HEK293 (cell line): ENCODE measurements around the gene CREM.

ENCODE experiments used
- CTCF ChIA-PET: fragments of 350-600 bp; formaldehyde crosslinking; extraction: SDS; loops from one replicate; lab custom pipeline; 2021; ENCODE audit warnings: antibody characterized with exemption; lab: Yijun Ruan, JAX
- POLR2A ChIA-PET: fragments of 300-600 bp; formaldehyde crosslinking; extraction: SDS; loops from one replicate; lab custom pipeline; 2020; ENCODE audit warnings: antibody characterized with exemption, inconsistent platforms; lab: Yijun Ruan, JAX
- H3K27ac ChIP-seq: fragments of 200-500 bp; sonication (Bioruptor generic); 2 replicates; pipeline ENCODE4 v1.5.1; 2014; ENCODE audit warnings: low read depth, low read length, control low read depth, inconsistent platforms; ENCODE audit errors: extremely low read depth
- H3K36me3 ChIP-seq, 2 experiments: fragments of 200-500 bp in 1 of 2; sonication (Bioruptor generic) in 1 of 2; 1 replicate in 1 of 2; 2 replicates in 1 of 2; pipeline ENCODE4 v1.5.1; 2014 to 2017; ENCODE audit warnings: inconsistent platforms in 2 of 2, low read length in 2 of 2; ENCODE audit not compliant: control insufficient read depth in 2 of 2, insufficient read depth in 1 of 2
- H3K4me1 ChIP-seq: fragments of 200-500 bp; sonication (Bioruptor generic); 2 replicates; pipeline ENCODE4 v1.5.1; 2014; ENCODE audit warnings: mild to moderate bottlenecking, low read length, inconsistent platforms; ENCODE audit not compliant: control insufficient read depth, insufficient read depth
- H3K4me3 ChIP-seq: 2 replicates; pipeline ENCODE4 v1.5.1; 2011; ENCODE audit warnings: low read depth, mild to moderate bottlenecking, control low read depth, low read length, moderate library complexity
- H3K9me3 ChIP-seq: fragments of 200-500 bp; sonication (Bioruptor generic); 2 replicates; pipeline ENCODE4 v1.5.1; 2014; ENCODE audit warnings: low read depth, low read length, inconsistent platforms; ENCODE audit not compliant: control insufficient read depth, insufficient read depth
- CTCF ChIP-seq: fragments of 450-650 bp; formaldehyde crosslinking; IDR thresholded peaks from 2 replicates; pipeline ENCODE4 v1.5.1; 2016; ENCODE audit warnings: missing biosample characterization, missing genetic modification characterization
- ELK4 ChIP-seq: IDR thresholded peaks from 2 replicates; pipeline ENCODE4 v1.6.1; 2011; ENCODE audit warnings: mild to moderate bottlenecking, low read depth, low read length, borderline replicate concordance
- GFI1B ChIP-seq: fragments of 450-650 bp; formaldehyde crosslinking; IDR thresholded peaks from 2 replicates; pipeline ENCODE4 v1.5.1; 2016; ENCODE audit warnings: missing biosample characterization, missing genetic modification characterization
- KLF10 ChIP-seq: fragments of 450-650 bp; IDR thresholded peaks from 2 replicates; pipeline ENCODE4 v1.5.1; 2018; ENCODE audit warnings: missing biosample characterization, mild to moderate bottlenecking, missing genetic modification characterization
- MYNN ChIP-seq: fragments of 450-650 bp; formaldehyde crosslinking; IDR thresholded peaks from 2 replicates; pipeline ENCODE4 v1.5.1; 2016; ENCODE audit warnings: missing biosample characterization, missing genetic modification characterization, borderline replicate concordance
- MZF1 ChIP-seq: fragments of 450-650 bp; formaldehyde crosslinking; IDR thresholded peaks from 2 replicates; pipeline ENCODE4 v1.5.1; 2017; ENCODE audit warnings: missing biosample characterization, missing genetic modification characterization, borderline replicate concordance
- PATZ1 ChIP-seq: fragments of 450-650 bp; formaldehyde crosslinking; IDR thresholded peaks from 2 replicates; pipeline ENCODE4 v1.5.1; 2016; ENCODE audit warnings: missing biosample characterization, missing genetic modification characterization
- PRDM10 ChIP-seq: fragments of 450-650 bp; formaldehyde crosslinking; IDR thresholded peaks from 2 replicates; pipeline ENCODE4 v1.5.1; 2016; ENCODE audit warnings: missing biosample characterization, missing genetic modification characterization
- REPIN1 ChIP-seq: fragments of 450-650 bp; formaldehyde crosslinking; IDR thresholded peaks from 2 replicates; pipeline ENCODE4 v1.5.1; 2017; ENCODE audit warnings: missing biosample characterization, missing genetic modification characterization, low read depth
- ZBTB7A ChIP-seq: fragments of 450-650 bp; formaldehyde crosslinking; IDR thresholded peaks from 2 replicates; pipeline ENCODE4 v1.5.1; 2016; ENCODE audit warnings: low read depth, missing biosample characterization, missing genetic modification characterization
- ZFP3 ChIP-seq: fragments of 450-650 bp; formaldehyde crosslinking; IDR thresholded peaks from 2 replicates; pipeline ENCODE4 v1.5.1; 2016; ENCODE audit warnings: low read depth, missing biosample characterization, missing genetic modification characterization
- ZFP37 ChIP-seq: fragments of 450-650 bp; formaldehyde crosslinking; IDR thresholded peaks from 2 replicates; pipeline ENCODE4 v1.5.1; 2016; ENCODE audit warnings: missing biosample characterization, missing genetic modification characterization
- ZNF140 ChIP-seq: fragments of 450-650 bp; formaldehyde crosslinking; IDR thresholded peaks from 2 replicates; pipeline ENCODE4 v1.5.1; 2016; ENCODE audit warnings: missing biosample characterization, missing genetic modification characterization
- ZNF157 ChIP-seq: fragments of 450-650 bp; formaldehyde crosslinking; IDR thresholded peaks from 2 replicates; pipeline ENCODE4 v1.5.1; 2016; ENCODE audit warnings: missing biosample characterization, missing genetic modification characterization
- ZNF19 ChIP-seq: fragments of 450-650 bp; formaldehyde crosslinking; IDR thresholded peaks from 2 replicates; pipeline ENCODE4; 2016; ENCODE audit warnings: missing biosample characterization, missing genetic modification characterization, low read depth
- ZNF211 ChIP-seq: fragments of 450-650 bp; formaldehyde crosslinking; IDR thresholded peaks from 2 replicates; pipeline ENCODE4 v1.5.1; 2016; ENCODE audit warnings: low read depth, missing biosample characterization, missing genetic modification characterization
- ZNF221 ChIP-seq: fragments of 450-650 bp; formaldehyde crosslinking; IDR thresholded peaks from 2 replicates; pipeline ENCODE4 v1.5.1; 2017; ENCODE audit warnings: missing biosample characterization, missing genetic modification characterization, borderline replicate concordance
- ZNF26 ChIP-seq: fragments of 450-650 bp; formaldehyde crosslinking; IDR thresholded peaks from 2 replicates; pipeline ENCODE4 v1.5.1; 2016; ENCODE audit warnings: missing biosample characterization, missing genetic modification characterization
- ZNF311 ChIP-seq: fragments of 450-650 bp; formaldehyde crosslinking; IDR thresholded peaks from 2 replicates; pipeline ENCODE4 v1.5.1; 2017; ENCODE audit warnings: missing biosample characterization, missing genetic modification characterization, borderline replicate concordance
- ZNF324 ChIP-seq: fragments of 450-650 bp; formaldehyde crosslinking; IDR thresholded peaks from 2 replicates; pipeline ENCODE4 v1.5.1; 2016; ENCODE audit warnings: missing biosample characterization, missing genetic modification characterization
- ZNF341 ChIP-seq: fragments of 450-650 bp; formaldehyde crosslinking; IDR thresholded peaks from 2 replicates; pipeline ENCODE4; 2016; ENCODE audit warnings: low read depth, missing biosample characterization, missing genetic modification characterization
- ZNF521 ChIP-seq: fragments of 450-650 bp; formaldehyde crosslinking; IDR thresholded peaks from 2 replicates; pipeline ENCODE4 v1.5.1; 2017; ENCODE audit warnings: missing biosample characterization, mild to moderate bottlenecking, missing genetic modification characterization
- ZNF623 ChIP-seq: fragments of 450-650 bp; formaldehyde crosslinking; IDR thresholded peaks from 2 replicates; pipeline ENCODE4 v1.5.1; 2016; ENCODE audit warnings: missing biosample characterization, missing genetic modification characterization
- ZNF645 ChIP-seq: fragments of 450-650 bp; formaldehyde crosslinking; IDR thresholded peaks from 2 replicates; pipeline ENCODE4; 2016; ENCODE audit warnings: missing biosample characterization, missing genetic modification characterization
- ZNF660 ChIP-seq: fragments of 450-650 bp; IDR thresholded peaks from 2 replicates; pipeline ENCODE4 v1.5.1; 2018; ENCODE audit warnings: missing biosample characterization, mild to moderate bottlenecking, missing genetic modification characterization

CREM gene

GRCh38 chr10:35153716-35154115 lies 27.1 kb downstream of the CREM start:
- Histone ChIP-seq H3K4me3 (no peak overlapping the region), H3K4me1 (peaks cover 10% of the 10 kb centered on the region), H3K9me3 (no peaks in the 10 kb centered on the region), H3K27ac (no peak overlapping the region), H3K36me3 (no peaks in the 10 kb centered on the region)
- TF ChIP-seq ZNF623 (no peak), ZFP3 (tag by site-specific recombination) (no peak), MYNN (tag by site-specific recombination) (no peak), ZNF341 (no peak), ZNF19 (tag by site-specific recombination) (no peak), ZFP37 (no peak), ZBTB7A (tag by site-specific recombination) (no peak), KLF10 (no peak), MZF1 (tag by site-specific recombination) (no peak), REPIN1 (tag by site-specific recombination) (no peak)
- CTCF ChIA-PET: interaction anchor here (0.8 to 1.1 kb wide), 2 partner anchors 42 to 589 kb away, joined by 3 read pairs; no protein-coding TSS in a partner anchor
- POLR2A ChIA-PET: no interaction called here

- no peak overlapping the region for H3K27ac ChIP-seq
- ChIA-PET CTCF (interaction anchor here (1.0 to 1.3 kb wide), 3 partner anchors 25 to 35 kb away, joined by 3 to 4 read pairs (median 3); no protein-coding TSS in a partner anchor), POLR2A (no interaction called here)
- TF ChIP-seq CTCF (tag by site-specific recombination): no peak
- no peak for TF ChIP-seq ZNF660 (tag by site-specific recombination)
- no peak for TF ChIP-seq ZNF157
- no peak for TF ChIP-seq GFI1B (tag by site-specific recombination)
- TF ChIP-seq ELK4: no peak
- TF ChIP-seq PATZ1 (tag by site-specific recombination): no peak
- TF ChIP-seq ZNF311 (tag by site-specific recombination): no peak
- TF ChIP-seq ZNF645 (tag by site-specific recombination): no peak
- TF ChIP-seq PRDM10: no peak
- TF ChIP-seq ZNF26 (tag by site-specific recombination): no peak
- no peak for TF ChIP-seq ZNF140 (tag by site-specific recombination)
- TF ChIP-seq ZNF211 (tag by site-specific recombination): no peak
- TF ChIP-seq ZNF221 (tag by site-specific recombination): no peak
- no peak for TF ChIP-seq ZNF521
- TF ChIP-seq REPIN1 (tag by site-specific recombination): no peak
- TF ChIP-seq ZNF324 (tag by site-specific recombination): no peak
- no peak overlapping the region for H3K4me3 ChIP-seq
- no peaks in the 10 kb centered on the region for H3K4me1 ChIP-seq
- no peaks in the 10 kb centered on the region for H3K36me3 ChIP-seq
- H3K9me3 ChIP-seq: no peaks in the 10 kb centered on the region
These were observed 34.1 kb downstream of the CREM start for GRCh38 chr10:35160743-35161142.
